IMR-90 (cell line): ENCODE measurements around the gene CYB561D1. TPM values are rescaled to one million over a fixed set of nuclear protein-coding genes. Genes with fewer than 3 reads are reported as not detected.

Experiments
- ATAC-seq: fragments of 200-7000 bp; cut with Tn5 transposase; 2 replicates; pipeline ENCODE4 v1.9.1; 2020; ENCODE audit warnings: low read depth, mild to moderate bottlenecking, moderate library complexity
- BruUV-seq: library from RNA; stranded (reverse); fragments of 400-500 nt; replicated peaks from 2 replicates; lab custom pipeline; 2021; lab: Mats Ljungman, UMichigan
- CTCF ChIA-PET: fragments of 300-600 bp; formaldehyde crosslinking; extraction: SDS; loops from one replicate; lab custom pipeline; 2021; ENCODE audit warnings: antibody characterized with exemption; lab: Yijun Ruan, JAX
- POLR2A ChIA-PET: fragments of 300-600 bp; sonication (Branson Sonifier 250); formaldehyde crosslinking; loops from one replicate; lab custom pipeline; 2022; ENCODE audit warnings: antibody characterized with exemption; ENCODE audit not compliant: unreplicated experiment; lab: Charles Lee
- DNase-seq: peaks from one replicate; pipeline ENCODE4 v3.0.0; 2013
- H2AFZ ChIP-seq: replicated peaks from 2 replicates; pipeline ENCODE3; 2013; ENCODE audit warnings: low read length, mild to moderate bottlenecking; ENCODE audit not compliant: poor library complexity
- H2AK5ac ChIP-seq: 2 replicates; pipeline ENCODE4 v1.6.1; 2013; ENCODE audit warnings: low read depth, low read length, inconsistent platforms
- H2AK9ac ChIP-seq: replicated peaks from 2 replicates; pipeline ENCODE3; 2013; ENCODE audit warnings: mild to moderate bottlenecking, low read depth, low read length, moderate library complexity; ENCODE audit not compliant: poor library complexity
- H2BK120ac ChIP-seq: 2 replicates; pipeline ENCODE4 v1.6.1; 2013; ENCODE audit warnings: low read depth, low read length, inconsistent platforms
- H2BK15ac ChIP-seq: 3 replicates; pipeline ENCODE4 v1.6.1; 2013; ENCODE audit warnings: low read depth, low read length, inconsistent platforms
- H2BK20ac ChIP-seq: 2 replicates; pipeline ENCODE4 v1.6.1; 2013; ENCODE audit warnings: low read depth, mild to moderate bottlenecking, inconsistent platforms, low read length, moderate library complexity
- H2BK5ac ChIP-seq: 2 replicates; pipeline ENCODE4 v1.6.1; 2013; ENCODE audit warnings: mild to moderate bottlenecking, low read depth, low read length, inconsistent platforms; ENCODE audit not compliant: poor library complexity, severe bottlenecking
- H3K14ac ChIP-seq: replicated peaks from 2 replicates; pipeline ENCODE4 v1.6.1; 2013; ENCODE audit warnings: low read depth, low read length, inconsistent platforms
- H3K18ac ChIP-seq: 2 replicates; pipeline ENCODE4 v1.6.1; 2013; ENCODE audit warnings: low read depth, low read length, control low read depth
- H3K23ac ChIP-seq: 2 replicates; pipeline ENCODE4 v1.6.1; 2013; ENCODE audit warnings: low read depth, low read length, inconsistent platforms
- H3K27ac ChIP-seq: 2 replicates; pipeline ENCODE4 v1.5.1; 2013; ENCODE audit warnings: mild to moderate bottlenecking, control low read depth, low read length; ENCODE audit not compliant: insufficient read depth
- H3K27me3 ChIP-seq: 2 replicates; pipeline ENCODE4 v1.6.1; 2013; ENCODE audit warnings: low read length; ENCODE audit not compliant: control insufficient read depth, insufficient read depth
- H3K36me3 ChIP-seq: 2 replicates; pipeline ENCODE4 v1.6.1; 2013; ENCODE audit warnings: low read length, mixed read lengths; ENCODE audit not compliant: control insufficient read depth, insufficient read depth
- H3K4ac ChIP-seq: 2 replicates; pipeline ENCODE4 v1.6.1; 2013; ENCODE audit warnings: low read depth, low read length, inconsistent platforms
- H3K4me1 ChIP-seq: 2 replicates; pipeline ENCODE4 v1.6.1; 2013; ENCODE audit warnings: low read length, mixed read lengths; ENCODE audit not compliant: control insufficient read depth, insufficient read depth
- H3K4me2 ChIP-seq: 2 replicates; pipeline ENCODE4 v1.6.1; 2013; ENCODE audit warnings: low read depth, mild to moderate bottlenecking, control low read depth, low read length, moderate library complexity
- H3K4me3 ChIP-seq: 2 replicates; pipeline ENCODE4 v1.5.1; 2013; ENCODE audit warnings: low read depth, mild to moderate bottlenecking, control low read depth, low read length, moderate library complexity; ENCODE audit not compliant: insufficient read depth
- H3K56ac ChIP-seq: 2 replicates; pipeline ENCODE4 v1.6.1; 2013; ENCODE audit warnings: low read length, inconsistent platforms; ENCODE audit not compliant: insufficient read depth; ENCODE audit errors: extremely low read depth
- H3K79me1 ChIP-seq, 2 experiments: 2 replicates each; pipeline ENCODE4 v1.6.1; 2013; ENCODE audit warnings: low read length in 2 of 2, inconsistent platforms in 1 of 2, low read depth in 1 of 2
- H3K9ac ChIP-seq: 2 replicates; pipeline ENCODE4 v1.6.1; 2013; ENCODE audit warnings: low read depth, low read length, control low read depth
- H3K9me1 ChIP-seq: 2 replicates; pipeline ENCODE4 v1.6.1; 2013; ENCODE audit warnings: low read length, inconsistent platforms; ENCODE audit not compliant: insufficient read depth
- H3K9me3 ChIP-seq: 2 replicates; pipeline ENCODE4 v1.6.1; 2013; ENCODE audit warnings: low read length; ENCODE audit not compliant: control insufficient read depth, insufficient read depth
- H4K20me1 ChIP-seq: 2 replicates; pipeline ENCODE4 v1.6.1; 2013; ENCODE audit warnings: low read length, inconsistent platforms; ENCODE audit not compliant: insufficient read depth
- H4K5ac ChIP-seq: 2 replicates; pipeline ENCODE4 v1.6.1; 2013; ENCODE audit warnings: mild to moderate bottlenecking, low read depth, low read length, control low read depth
- H4K8ac ChIP-seq, 2 experiments: 2 replicates each; pipeline ENCODE4 v1.6.1; 2013; ENCODE audit warnings: low read depth in 2 of 2, low read length in 2 of 2, control low read depth in 1 of 2, inconsistent platforms in 1 of 2
- H4K91ac ChIP-seq: 2 replicates; pipeline ENCODE4 v1.6.1; 2013; ENCODE audit warnings: low read depth, low read length, inconsistent platforms; ENCODE audit not compliant: insufficient read depth
- BHLHE40 ChIP-seq: fragments of 150-350 bp; IDR thresholded peaks from 2 replicates; pipeline ENCODE4 v1.6.1; 2016; ENCODE audit warnings: mild to moderate bottlenecking, low read depth, low read length
- CEBPB ChIP-seq: IDR thresholded peaks from 2 replicates; pipeline ENCODE4 v1.6.1; 2012; ENCODE audit warnings: low read depth, low read length, improper control_type of control experiment
- CHD1 ChIP-seq: IDR thresholded peaks from 2 replicates; pipeline ENCODE4 v1.6.1; 2012; ENCODE audit warnings: low read depth, low read length, improper control_type of control experiment
- CTCF ChIP-seq: conservative IDR thresholded peaks from 2 replicates; pipeline ENCODE4 v1.5.1; 2012; ENCODE audit warnings: mild to moderate bottlenecking, low read depth, low read length, improper control_type of control experiment
- ELK1 ChIP-seq: fragments of 150-350 bp; IDR thresholded peaks from 2 replicates; pipeline ENCODE4 v1.6.1; 2016; ENCODE audit warnings: low read depth, mild to moderate bottlenecking, low read length, moderate library complexity, borderline replicate concordance
- FOS ChIP-seq: fragments of 150-350 bp; IDR thresholded peaks from 2 replicates; pipeline ENCODE4 v1.6.1; 2016; ENCODE audit warnings: low read depth, low read length
- MAFK ChIP-seq: IDR thresholded peaks from 2 replicates; pipeline ENCODE4 v1.6.1; 2012; ENCODE audit warnings: low read depth, low read length, improper control_type of control experiment
- MAZ ChIP-seq: IDR thresholded peaks from 2 replicates; pipeline ENCODE4 v1.6.1; 2012; ENCODE audit warnings: low read depth, mild to moderate bottlenecking, low read length, improper control_type of control experiment, moderate library complexity, borderline replicate concordance
- MXI1 ChIP-seq: IDR thresholded peaks from 2 replicates; pipeline ENCODE4 v1.6.1; 2012; ENCODE audit warnings: low read depth, mild to moderate bottlenecking, low read length, moderate library complexity, borderline replicate concordance
- NFE2L2 ChIP-seq: fragments of 150-350 bp; IDR thresholded peaks from 2 replicates; pipeline ENCODE4 v1.6.1; 2016; ENCODE audit warnings: low read depth, mild to moderate bottlenecking, low read length
- POLR2A ChIP-seq: IDR thresholded peaks from 2 replicates; pipeline ENCODE4 v1.6.1; 2012; ENCODE audit warnings: mild to moderate bottlenecking, low read depth, low read length
- RAD21 ChIP-seq: IDR thresholded peaks from 2 replicates; pipeline ENCODE4 v1.6.1; 2012; ENCODE audit warnings: low read length, improper control_type of control experiment
- RCOR1 ChIP-seq: IDR thresholded peaks from 2 replicates; pipeline ENCODE4 v1.6.1; 2012; ENCODE audit warnings: mild to moderate bottlenecking, low read length, improper control_type of control experiment; ENCODE audit not compliant: insufficient replicate concordance
- RFX5 ChIP-seq: IDR thresholded peaks from 2 replicates; pipeline ENCODE4 v1.8.0; 2012; ENCODE audit warnings: low read depth, mild to moderate bottlenecking, low read length, moderate library complexity
- SMC3 ChIP-seq: fragments of 150-350 bp; IDR thresholded peaks from 2 replicates; pipeline ENCODE4 v1.6.1; 2016; ENCODE audit warnings: low read depth, mild to moderate bottlenecking, antibody characterized with exemption, low read length, moderate library complexity
- USF2 ChIP-seq: fragments of 150-350 bp; IDR thresholded peaks from 2 replicates; pipeline ENCODE4 v1.6.1; 2017; ENCODE audit warnings: mild to moderate bottlenecking, antibody characterized with exemption, low read length, low read depth
- WGBS, 2 experiments: methylation state at CpG; one replicate each; pipeline versions ENCODE4 v1.1.5 to v1.1.7; 2013; ENCODE audit warnings: missing lambda C conversion rate in 2 of 2; ENCODE audit not compliant: insufficient read length in 1 of 2; ENCODE audit errors: extremely low coverage in 2 of 2; 5-methylcytosine and 5-hydroxymethylcytosine counted together
- dilution Hi-C: fragments of 300-500 bp; cut with HindIII; formaldehyde crosslinking; loops from one replicate; pipeline ENCODE4 v1.14.3; 2018; ENCODE audit warnings: low sequenced_read_pairs; ENCODE audit not compliant: unreplicated experiment
- in situ Hi-C: fragments of 300-500 bp; cut with MboI; formaldehyde crosslinking; loops from 3 replicates; pipeline ENCODE4 v1.14.3; 2019; ENCODE audit warnings: low sequenced_read_pairs, inconsistent platforms, mixed read lengths
- intact Hi-C: fragments of 100-400 bp; cut with micrococcal nuclease; formaldehyde crosslinking; loops from 2 replicates; pipeline ENCODE4 v1.10.0; 2022
- polyA plus RNA-seq, 3 experiments: library from polyadenylated mRNA; depleted of rRNA; stranded (reverse); fragments of >200 nt; gene quantifications; 2 replicates each; pipeline ENCODE4 v1.2.3, GENCODE V29; 2012; ENCODE audit warnings: low replicate concordance in 1 of 3
- total RNA-seq: library from RNA; depleted of rRNA; stranded (reverse); fragments of >200 nt; gene quantifications from 2 replicates; pipeline ENCODE4 v1.2.3, GENCODE V29; 2012

The CYB561D1 gene
- total and polyA plus RNA-seq, 2 of the 4 experiments (the other 2 are of a cell fraction) = 5.7 to 8.1 TPM

GRCh38 chr1:109488696-109489095 is 5.2 kb upstream of the CYB561D1 start:
- H2AK5ac ChIP-seq = no peak overlapping the region
- intact Hi-C loops = no loop called here

More at GRCh38 chr1:109488696-109489095, 5.2 kb upstream of the CYB561D1 start:
- Histone ChIP-seq H2BK20ac (no peak overlapping the region), H4K5ac (no peak overlapping the region), H3K27me3 (no peaks in the 10 kb centered on the region), H3K56ac (no peak overlapping the region), H4K8ac (no peak overlapping the region), H4K91ac (no peak overlapping the region), H3K9me1 (peaks cover 12% of the 10 kb centered on the region), H3K9ac (no peak overlapping the region), H3K79me1 (peaks cover 9 to 25% of the 10 kb centered on the region in 2 experiments; a peak in 3 of 4 replicates), H3K14ac (no peak overlapping the region), H3K4ac (no peak overlapping the region), H3K36me3 (peaks cover 15% of the 10 kb centered on the region), H3K9me3 (no peaks in the 10 kb centered on the region), H3K27ac (no peak overlapping the region), H3K4me2 (no peak overlapping the region), H4K20me1 (no peaks in the 10 kb centered on the region), H2BK120ac (no peak overlapping the region), H2BK5ac (no peak overlapping the region), H2AFZ (no peak overlapping the region), H3K18ac (no peak overlapping the region), H3K4me1 (peaks cover 9% of the 10 kb centered on the region), H3K23ac (no peak overlapping the region), H2BK15ac (no peak overlapping the region), H3K4me3 (no peak overlapping the region), H2AK9ac (no peak overlapping the region)
- dilution Hi-C loops = no loop called here
- no peak for TF ChIP-seq MAZ
- TF ChIP-seq CTCF = no peak
- TF ChIP-seq USF2 = no peak
- TF ChIP-seq FOS = no peak
- TF ChIP-seq BHLHE40 = no peak
- TF ChIP-seq POLR2A = no peak
- TF ChIP-seq CEBPB = no peak
- no peak for TF ChIP-seq RCOR1
- no peak for TF ChIP-seq MAFK
- TF ChIP-seq SMC3 = no peak
- no peak for TF ChIP-seq MXI1
- TF ChIP-seq NFE2L2 = no peak
- TF ChIP-seq ELK1 = no peak
- no peak for TF ChIP-seq CHD1
- TF ChIP-seq RFX5 = no peak
- no peak for TF ChIP-seq RAD21
- in situ Hi-C loops = no loop called here
- ATAC-seq (no peak), DNase-seq (no peak)
- BruUV-seq = no TSS peak
- ChIA-PET CTCF (interaction anchor here (8.5 kb wide), 1 partner anchor 44 kb away, joined by 75 read pairs; no protein-coding TSS in a partner anchor), POLR2A (no interaction called here)
- WGBS, 2 experiments = 92% methylated on average over 7 of the region's 12 CpGs; no CpG with 5 or more reads in 1 of the 2 experiments
